IMR-90 (cell line): ENCODE results near the gene CLDN9. TPM values are rescaled to one million over a fixed set of nuclear protein-coding genes. Genes with fewer than 3 reads are reported as not detected.

Experiments used
- ATAC-seq: fragments of 200-7000 bp; cut with Tn5 transposase; 2 replicates; pipeline ENCODE4 v1.9.1; 2020; ENCODE audit warnings: low read depth, mild to moderate bottlenecking, moderate library complexity
- BruUV-seq: library from RNA; stranded (reverse); fragments of 400-500 nt; replicated peaks from 2 replicates; lab custom pipeline; 2021; lab: Mats Ljungman, UMichigan
- CTCF ChIA-PET: fragments of 300-600 bp; formaldehyde crosslinking; extraction: SDS; loops from one replicate; lab custom pipeline; 2021; ENCODE audit warnings: antibody characterized with exemption; lab: Yijun Ruan, JAX
- POLR2A ChIA-PET: fragments of 300-600 bp; sonication (Branson Sonifier 250); formaldehyde crosslinking; loops from one replicate; lab custom pipeline; 2022; ENCODE audit warnings: antibody characterized with exemption; ENCODE audit not compliant: unreplicated experiment; lab: Charles Lee
- DNase-seq: peaks from one replicate; pipeline ENCODE4 v3.0.0; 2013
- H2AFZ ChIP-seq: replicated peaks from 2 replicates; pipeline ENCODE3; 2013; ENCODE audit warnings: low read length, mild to moderate bottlenecking; ENCODE audit not compliant: poor library complexity
- H2AK5ac ChIP-seq: 2 replicates; pipeline ENCODE4 v1.6.1; 2013; ENCODE audit warnings: low read depth, low read length, inconsistent platforms
- H2AK9ac ChIP-seq: replicated peaks from 2 replicates; pipeline ENCODE3; 2013; ENCODE audit warnings: mild to moderate bottlenecking, low read depth, low read length, moderate library complexity; ENCODE audit not compliant: poor library complexity
- H2BK120ac ChIP-seq: 2 replicates; pipeline ENCODE4 v1.6.1; 2013; ENCODE audit warnings: low read depth, low read length, inconsistent platforms
- H2BK15ac ChIP-seq: 3 replicates; pipeline ENCODE4 v1.6.1; 2013; ENCODE audit warnings: low read depth, low read length, inconsistent platforms
- H2BK20ac ChIP-seq: 2 replicates; pipeline ENCODE4 v1.6.1; 2013; ENCODE audit warnings: low read depth, mild to moderate bottlenecking, inconsistent platforms, low read length, moderate library complexity
- H2BK5ac ChIP-seq: 2 replicates; pipeline ENCODE4 v1.6.1; 2013; ENCODE audit warnings: mild to moderate bottlenecking, low read depth, low read length, inconsistent platforms; ENCODE audit not compliant: poor library complexity, severe bottlenecking
- H3K14ac ChIP-seq: replicated peaks from 2 replicates; pipeline ENCODE4 v1.6.1; 2013; ENCODE audit warnings: low read depth, low read length, inconsistent platforms
- H3K18ac ChIP-seq: 2 replicates; pipeline ENCODE4 v1.6.1; 2013; ENCODE audit warnings: low read depth, low read length, control low read depth
- H3K23ac ChIP-seq: 2 replicates; pipeline ENCODE4 v1.6.1; 2013; ENCODE audit warnings: low read depth, low read length, inconsistent platforms
- H3K27ac ChIP-seq: 2 replicates; pipeline ENCODE4 v1.5.1; 2013; ENCODE audit warnings: mild to moderate bottlenecking, control low read depth, low read length; ENCODE audit not compliant: insufficient read depth
- H3K27me3 ChIP-seq: 2 replicates; pipeline ENCODE4 v1.6.1; 2013; ENCODE audit warnings: low read length; ENCODE audit not compliant: control insufficient read depth, insufficient read depth
- H3K36me3 ChIP-seq: 2 replicates; pipeline ENCODE4 v1.6.1; 2013; ENCODE audit warnings: low read length, mixed read lengths; ENCODE audit not compliant: control insufficient read depth, insufficient read depth
- H3K4ac ChIP-seq: 2 replicates; pipeline ENCODE4 v1.6.1; 2013; ENCODE audit warnings: low read depth, low read length, inconsistent platforms
- H3K4me1 ChIP-seq: 2 replicates; pipeline ENCODE4 v1.6.1; 2013; ENCODE audit warnings: low read length, mixed read lengths; ENCODE audit not compliant: control insufficient read depth, insufficient read depth
- H3K4me2 ChIP-seq: 2 replicates; pipeline ENCODE4 v1.6.1; 2013; ENCODE audit warnings: low read depth, mild to moderate bottlenecking, control low read depth, low read length, moderate library complexity
- H3K4me3 ChIP-seq: 2 replicates; pipeline ENCODE4 v1.5.1; 2013; ENCODE audit warnings: low read depth, mild to moderate bottlenecking, control low read depth, low read length, moderate library complexity; ENCODE audit not compliant: insufficient read depth
- H3K56ac ChIP-seq: 2 replicates; pipeline ENCODE4 v1.6.1; 2013; ENCODE audit warnings: low read length, inconsistent platforms; ENCODE audit not compliant: insufficient read depth; ENCODE audit errors: extremely low read depth
- H3K79me1 ChIP-seq, 2 experiments: 2 replicates each; pipeline ENCODE4 v1.6.1; 2013; ENCODE audit warnings: low read length in 2 of 2, inconsistent platforms in 1 of 2, low read depth in 1 of 2
- H3K9ac ChIP-seq: 2 replicates; pipeline ENCODE4 v1.6.1; 2013; ENCODE audit warnings: low read depth, low read length, control low read depth
- H3K9me1 ChIP-seq: 2 replicates; pipeline ENCODE4 v1.6.1; 2013; ENCODE audit warnings: low read length, inconsistent platforms; ENCODE audit not compliant: insufficient read depth
- H3K9me3 ChIP-seq: 2 replicates; pipeline ENCODE4 v1.6.1; 2013; ENCODE audit warnings: low read length; ENCODE audit not compliant: control insufficient read depth, insufficient read depth
- H4K20me1 ChIP-seq: 2 replicates; pipeline ENCODE4 v1.6.1; 2013; ENCODE audit warnings: low read length, inconsistent platforms; ENCODE audit not compliant: insufficient read depth
- H4K5ac ChIP-seq: 2 replicates; pipeline ENCODE4 v1.6.1; 2013; ENCODE audit warnings: mild to moderate bottlenecking, low read depth, low read length, control low read depth
- H4K8ac ChIP-seq, 2 experiments: 2 replicates each; pipeline ENCODE4 v1.6.1; 2013; ENCODE audit warnings: low read depth in 2 of 2, low read length in 2 of 2, control low read depth in 1 of 2, inconsistent platforms in 1 of 2
- H4K91ac ChIP-seq: 2 replicates; pipeline ENCODE4 v1.6.1; 2013; ENCODE audit warnings: low read depth, low read length, inconsistent platforms; ENCODE audit not compliant: insufficient read depth
- BHLHE40 ChIP-seq: fragments of 150-350 bp; IDR thresholded peaks from 2 replicates; pipeline ENCODE4 v1.6.1; 2016; ENCODE audit warnings: mild to moderate bottlenecking, low read depth, low read length
- CEBPB ChIP-seq: IDR thresholded peaks from 2 replicates; pipeline ENCODE4 v1.6.1; 2012; ENCODE audit warnings: low read depth, low read length, improper control_type of control experiment
- CHD1 ChIP-seq: IDR thresholded peaks from 2 replicates; pipeline ENCODE4 v1.6.1; 2012; ENCODE audit warnings: low read depth, low read length, improper control_type of control experiment
- CTCF ChIP-seq: conservative IDR thresholded peaks from 2 replicates; pipeline ENCODE4 v1.5.1; 2012; ENCODE audit warnings: mild to moderate bottlenecking, low read depth, low read length, improper control_type of control experiment
- ELK1 ChIP-seq: fragments of 150-350 bp; IDR thresholded peaks from 2 replicates; pipeline ENCODE4 v1.6.1; 2016; ENCODE audit warnings: low read depth, mild to moderate bottlenecking, low read length, moderate library complexity, borderline replicate concordance
- FOS ChIP-seq: fragments of 150-350 bp; IDR thresholded peaks from 2 replicates; pipeline ENCODE4 v1.6.1; 2016; ENCODE audit warnings: low read depth, low read length
- MAFK ChIP-seq: IDR thresholded peaks from 2 replicates; pipeline ENCODE4 v1.6.1; 2012; ENCODE audit warnings: low read depth, low read length, improper control_type of control experiment
- MAZ ChIP-seq: IDR thresholded peaks from 2 replicates; pipeline ENCODE4 v1.6.1; 2012; ENCODE audit warnings: low read depth, mild to moderate bottlenecking, low read length, improper control_type of control experiment, moderate library complexity, borderline replicate concordance
- NFE2L2 ChIP-seq: fragments of 150-350 bp; IDR thresholded peaks from 2 replicates; pipeline ENCODE4 v1.6.1; 2016; ENCODE audit warnings: low read depth, mild to moderate bottlenecking, low read length
- POLR2A ChIP-seq: IDR thresholded peaks from 2 replicates; pipeline ENCODE4 v1.6.1; 2012; ENCODE audit warnings: mild to moderate bottlenecking, low read depth, low read length
- RCOR1 ChIP-seq: IDR thresholded peaks from 2 replicates; pipeline ENCODE4 v1.6.1; 2012; ENCODE audit warnings: mild to moderate bottlenecking, low read length, improper control_type of control experiment; ENCODE audit not compliant: insufficient replicate concordance
- RFX5 ChIP-seq: IDR thresholded peaks from 2 replicates; pipeline ENCODE4 v1.8.0; 2012; ENCODE audit warnings: low read depth, mild to moderate bottlenecking, low read length, moderate library complexity
- USF2 ChIP-seq: fragments of 150-350 bp; IDR thresholded peaks from 2 replicates; pipeline ENCODE4 v1.6.1; 2017; ENCODE audit warnings: mild to moderate bottlenecking, antibody characterized with exemption, low read length, low read depth
- WGBS, 2 experiments: methylation state at CpG; one replicate each; pipeline versions ENCODE4 v1.1.5 to v1.1.7; 2013; ENCODE audit warnings: missing lambda C conversion rate in 2 of 2; ENCODE audit not compliant: insufficient read length in 1 of 2; ENCODE audit errors: extremely low coverage in 2 of 2; 5-methylcytosine and 5-hydroxymethylcytosine counted together
- dilution Hi-C: fragments of 300-500 bp; cut with HindIII; formaldehyde crosslinking; loops from one replicate; pipeline ENCODE4 v1.14.3; 2018; ENCODE audit warnings: low sequenced_read_pairs; ENCODE audit not compliant: unreplicated experiment
- in situ Hi-C: fragments of 300-500 bp; cut with MboI; formaldehyde crosslinking; loops from 3 replicates; pipeline ENCODE4 v1.14.3; 2019; ENCODE audit warnings: low sequenced_read_pairs, inconsistent platforms, mixed read lengths
- intact Hi-C: fragments of 100-400 bp; cut with micrococcal nuclease; formaldehyde crosslinking; loops from 2 replicates; pipeline ENCODE4 v1.10.0; 2022
- polyA plus RNA-seq, 3 experiments: library from polyadenylated mRNA; depleted of rRNA; stranded (reverse); fragments of >200 nt; gene quantifications; 2 replicates each; pipeline ENCODE4 v1.2.3, GENCODE V29; 2012; ENCODE audit warnings: low replicate concordance in 1 of 3
- total RNA-seq: library from RNA; depleted of rRNA; stranded (reverse); fragments of >200 nt; gene quantifications from 2 replicates; pipeline ENCODE4 v1.2.3, GENCODE V29; 2012

The CLDN9 gene
- total and polyA plus RNA-seq, 2 of the 4 experiments (the other 2 are of a cell fraction), result 0.05 TPM; not detected in 1

- Histone ChIP-seq H3K18ac (peak overlapping the region; percentile 67), H3K9ac (peak overlapping the region; percentile 85), H3K4me3 (peak overlapping the region; percentile 77), H2AK5ac (peak overlapping the region; percentile 90), H3K4me1 (peaks cover 11% of the 10 kb centered on the region), H3K27me3 (no peaks in the 10 kb centered on the region; the same call in 1 of the 2 replicates), H3K23ac (peak overlapping the region; percentile 100), H3K79me1 (peaks cover 0 to 27% of the 10 kb centered on the region in 2 experiments; a peak in 2 of 4 replicates), H4K8ac (peak overlapping the region; percentile 72 to 97), H3K9me3 (no peaks in the 10 kb centered on the region), H4K5ac (peak overlapping the region; percentile 72), H3K4ac (peak overlapping the region; percentile 98), H4K91ac (peak overlapping the region; percentile 98), H3K14ac (peak overlapping the region; percentile 98), H3K4me2 (peak overlapping the region; percentile 79), H2AK9ac (peak overlapping the region; percentile 99), H2AFZ (peak overlapping the region; percentile 53), H4K20me1 (peaks cover 31% of the 10 kb centered on the region), H3K56ac (peak overlapping the region; percentile 100), H2BK15ac (peak overlapping the region; percentile 24; the same call in 1 of the 3 replicates), H3K9me1 (no peaks in the 10 kb centered on the region), H3K36me3 (peaks cover 17% of the 10 kb centered on the region), H2BK20ac (peak overlapping the region; percentile 75), H2BK5ac (peak overlapping the region; percentile 99), H3K27ac (peak overlapping the region; percentile 97), H2BK120ac (peak overlapping the region; percentile 83)
- no CpG with 5 or more reads among the region's 25 CpGs for WGBS, 2 experiments
- in situ Hi-C loops (no loop called here), intact Hi-C loops (loop anchor here (1.0 kb wide), 1 partner anchor 38 kb away; no protein-coding TSS in a partner anchor), dilution Hi-C loops (no loop called here)
- ChIA-PET CTCF (interaction anchor here (2.7 kb wide), 1 partner anchor 10 kb away, joined by 12 read pairs; no protein-coding TSS in a partner anchor), POLR2A (interaction anchor here (2.0 kb wide), 1 partner anchor 10 kb away, joined by 7 read pairs; no protein-coding TSS in a partner anchor)
- DNase-seq (peak; percentile 94), ATAC-seq (peak; percentile 46)
- TSS peak; percentile 78 for BruUV-seq
- no peak for TF ChIP-seq CEBPB
- no peak for TF ChIP-seq NFE2L2
- peak; percentile 34; the same call in 1 of the 2 replicates for TF ChIP-seq POLR2A
- no peak; the same call in 1 of the 2 replicates for TF ChIP-seq CHD1
- TF ChIP-seq USF2, result peak; percentile 32
- TF ChIP-seq MAZ, result peak; percentile 51
- peak; percentile 26 for TF ChIP-seq RCOR1
- no peak for TF ChIP-seq RFX5
- no peak for TF ChIP-seq BHLHE40
- TF ChIP-seq CTCF, result peak; percentile 38
- TF ChIP-seq FOS, result peak; percentile 80
- TF ChIP-seq ELK1, result no peak
- TF ChIP-seq MAFK, result peak; percentile 37; the same call in 1 of the 2 replicates
Measured at GRCh38 chr16:3021449-3022207, 8.9 kb downstream of the CLDN9 start.
